ENCODE results near the gene COL6A3. TPM values are rescaled to one million over a fixed set of nuclear protein-coding genes. Genes with fewer than 3 reads are reported as not detected.

COL6A3 gene
- total RNA-seq, 1 experiment from 2014 or later = 1.2 TPM

- no peak for ATAC-seq
- Histone ChIP-seq H2AFZ (ENCODE audit: low read depth, low read length, poor library complexity, severe bottlenecking) (peak overlapping the region; percentile 32), H3K4me1 (ENCODE audit: control insufficient read depth in 1 of 2, insufficient read depth in 2 of 2, low read length in 2 of 2) (peaks cover 5 to 10% of the 10 kb centered on the region in 2 experiments; a peak in 3 of 4 replicates), H3K27me3 (ENCODE audit: insufficient read depth, low read length) (no peaks in the 10 kb centered on the region; the same call in 1 of the 2 replicates), H3K36me3 (ENCODE audit: control insufficient read depth in 1 of 2, insufficient read depth in 2 of 2, low read length in 2 of 2) (no peaks in the 10 kb centered on the region), H3K9me2 (ENCODE audit: insufficient read depth) (no peaks in the 10 kb centered on the region), H3K79me2 (ENCODE audit: insufficient read depth, low read length) (no peaks in the 10 kb centered on the region), H3K27ac (ENCODE audit: low read depth, low read length) (no peak overlapping the region), H3K4me3 (replicated peaks in 1 of 2; ENCODE audit: low read depth in 1 of 2, low read length in 2 of 2) (no peak overlapping the region), H3K9ac (ENCODE audit: low read length) (no peak overlapping the region), H4K20me1 (ENCODE audit: insufficient read depth) (no peaks in the 10 kb centered on the region), H3K4me2 (ENCODE audit: low read length) (no peak overlapping the region), H3K9me3 (ENCODE audit: control insufficient read depth in 1 of 2, insufficient read depth in 1 of 2, low read depth in 1 of 2, low read length in 2 of 2) (no peaks in the 10 kb centered on the region)
- POLR2A ChIA-PET = no interaction called here
- CTCF ChIA-PET = no interaction called here
- BruUV-seq (replicated peaks) = no TSS peak
- RAD21 ChIA-PET (ENCODE audit: low non-redundant PET in 1 of 2, low total read pairs in 2 of 2, uncharacterized antibody in 2 of 2, unreplicated experiment in 2 of 2) = no interaction called here
- no peak for DNase-seq (ENCODE audit: low read depth, low spot score)
- intact Hi-C loops (cut with micrococcal nuclease) = no loop called here
- TF ChIP-seq ZNF274 (IDR thresholded peaks at IDR 0.05; ENCODE audit: low read depth, low read length) (no peak), POLR2AphosphoS5 (IDR thresholded peaks at IDR 0.05; ENCODE audit: low read depth, low read length) (no peak), MAX (IDR thresholded peaks at IDR 0.05) (no peak)
These were observed 9.9 kb upstream of the COL6A3 start for GRCh38 chr2:237423891-237424290.

GRCh38 chr2:237422309-237422708 lies 8.3 kb upstream of the COL6A3 start:
- TF ChIP-seq ZFX (IDR thresholded peaks at IDR 0.05) (no peak), MAX (IDR thresholded peaks at IDR 0.05) (no peak), EZH2 (IDR thresholded peaks at IDR 0.05) (no peak), YY1 (IDR thresholded peaks at IDR 0.05; ENCODE audit: extremely low read depth, insufficient replicate concordance, low read depth, low read length) (no peak), SP1 (IDR thresholded peaks at IDR 0.05; ENCODE audit: low read depth) (no peak), CTCF (IDR thresholded peaks at IDR 0.05 in 2 of 3, conservative IDR thresholded peaks at IDR 0.05 in 1 of 3; ENCODE audit: borderline replicate concordance in 1 of 3, insufficient read depth in 1 of 3, low read depth in 2 of 3, low read length in 2 of 3) (no peak), FOSL1 (IDR thresholded peaks at IDR 0.05; ENCODE audit: low read depth) (no peak), CBX3 (IDR thresholded peaks at IDR 0.05; ENCODE audit: low read depth) (no peak), POLR2AphosphoS5 (IDR thresholded peaks at IDR 0.05; ENCODE audit: low read depth, low read length) (no peak), POLR2A (IDR thresholded peaks at IDR 0.05; ENCODE audit: borderline replicate concordance, extremely low read depth, insufficient read depth, insufficient read length) (no peak), ELF1 (IDR thresholded peaks at IDR 0.05; ENCODE audit: borderline replicate concordance, low read depth) (no peak), TCF7L2 (IDR thresholded peaks at IDR 0.05; ENCODE audit: borderline replicate concordance, extremely low read depth, insufficient read depth, insufficient read length) (no peak)
- ChIA-PET CTCF (interaction anchor here (0.8 to 3.3 kb wide), 19 partner anchors 8 to 259 kb away, joined by 3 to 43 read pairs (median 6); partner anchors contain the start of gene RAB17), POLR2A (interaction anchor here (1.0 to 1.6 kb wide), 3 partner anchors 9 to 150 kb away, joined by 3 to 5 read pairs (median 3); no protein-coding TSS in a partner anchor), RAD21 (ENCODE audit: low non-redundant PET in 1 of 2, low total read pairs in 2 of 2, uncharacterized antibody in 2 of 2, unreplicated experiment in 2 of 2) (interaction anchor here (1.5 to 2.0 kb wide), 3 partner anchors 12 to 150 kb away, joined by 5 to 12 read pairs (median 6); no protein-coding TSS in a partner anchor)
- no TSS peak for BruUV-seq (replicated peaks)
- no peaks in the 10 kb centered on the region for H4K20me1 ChIP-seq (ENCODE audit: insufficient read depth)
- peaks cover 5 to 10% of the 10 kb centered on the region in 2 experiments; a peak in 3 of 4 replicates for H3K4me1 ChIP-seq (ENCODE audit: control insufficient read depth in 1 of 2, insufficient read depth in 2 of 2, low read length in 2 of 2)
- H3K9ac ChIP-seq (ENCODE audit: low read length) = no peak overlapping the region
- H2AFZ ChIP-seq (ENCODE audit: low read depth, low read length, poor library complexity, severe bottlenecking) = no peak overlapping the region
- H3K27ac ChIP-seq (ENCODE audit: low read depth, low read length) = no peak overlapping the region
- H3K4me3 ChIP-seq (replicated peaks in 1 of 2; ENCODE audit: low read depth in 1 of 2, low read length in 2 of 2) = no peak overlapping the region
- DNase-seq (ENCODE audit: low read depth, low spot score) (no peak), ATAC-seq (no peak)
- H3K9me3 ChIP-seq (ENCODE audit: control insufficient read depth in 1 of 2, insufficient read depth in 1 of 2, low read depth in 1 of 2, low read length in 2 of 2) = no peaks in the 10 kb centered on the region
- H3K79me2 ChIP-seq (ENCODE audit: insufficient read depth, low read length) = no peaks in the 10 kb centered on the region
- no peaks in the 10 kb centered on the region for H3K27me3 ChIP-seq (ENCODE audit: insufficient read depth, low read length)
- no peaks in the 10 kb centered on the region for H3K9me2 ChIP-seq (ENCODE audit: insufficient read depth)
- H3K4me2 ChIP-seq (ENCODE audit: low read length) = no peak overlapping the region
- H3K36me3 ChIP-seq (ENCODE audit: control insufficient read depth in 1 of 2, insufficient read depth in 2 of 2, low read length in 2 of 2) = no peaks in the 10 kb centered on the region
- intact Hi-C loops (cut with micrococcal nuclease) = no loop called here
